Measurements from ENCODE around the gene PAK1.

DNA sequence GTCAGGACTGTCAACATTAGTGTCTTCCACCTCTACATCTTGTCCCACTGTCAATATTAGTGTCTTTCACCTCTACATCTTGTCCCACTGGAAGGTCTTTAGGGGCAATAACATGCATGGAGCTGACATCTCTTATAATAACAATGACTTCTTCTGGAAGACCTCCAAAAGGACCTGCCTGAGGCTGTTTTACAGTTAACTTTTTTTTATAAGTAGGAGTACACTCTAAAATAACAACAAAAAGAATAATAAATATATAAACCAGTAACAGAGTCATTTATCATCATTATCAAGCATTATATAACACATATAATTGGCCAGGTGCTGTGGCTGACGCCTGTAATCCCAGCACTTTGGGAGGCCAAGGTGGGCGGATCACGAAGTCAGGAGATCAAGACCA lies 57.5 kb downstream of the PAK1 start:
- TF ChIP-seq, protein P1, sequence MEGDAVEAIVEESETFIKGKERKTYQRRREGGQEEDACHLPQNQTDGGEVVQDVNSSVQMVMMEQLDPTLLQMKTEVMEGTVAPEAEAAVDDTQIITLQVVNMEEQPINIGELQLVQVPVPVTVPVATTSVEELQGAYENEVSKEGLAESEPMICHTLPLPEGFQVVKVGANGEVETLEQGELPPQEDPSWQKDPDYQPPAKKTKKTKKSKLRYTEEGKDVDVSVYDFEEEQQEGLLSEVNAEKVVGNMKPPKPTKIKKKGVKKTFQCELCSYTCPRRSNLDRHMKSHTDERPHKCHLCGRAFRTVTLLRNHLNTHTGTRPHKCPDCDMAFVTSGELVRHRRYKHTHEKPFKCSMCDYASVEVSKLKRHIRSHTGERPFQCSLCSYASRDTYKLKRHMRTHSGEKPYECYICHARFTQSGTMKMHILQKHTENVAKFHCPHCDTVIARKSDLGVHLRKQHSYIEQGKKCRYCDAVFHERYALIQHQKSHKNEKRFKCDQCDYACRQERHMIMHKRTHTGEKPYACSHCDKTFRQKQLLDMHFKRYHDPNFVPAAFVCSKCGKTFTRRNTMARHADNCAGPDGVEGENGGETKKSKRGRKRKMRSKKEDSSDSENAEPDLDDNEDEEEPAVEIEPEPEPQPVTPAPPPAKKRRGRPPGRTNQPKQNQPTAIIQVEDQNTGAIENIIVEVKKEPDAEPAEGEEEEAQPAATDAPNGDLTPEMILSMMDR (IDR thresholded peaks at IDR 0.05) = no peak
- no peak for TF ChIP-seq POLR2A (IDR thresholded peaks at IDR 0.05)
